GM04504 (cell line): ENCODE measurements around the gene SAC3D1.
"Not testable (repeated sequence)": the region's sequence is repeated elsewhere in the genome, so short reads cannot be mapped to it uniquely, and the experiment has no call there.

Experiments
- DNase-seq: peaks from one replicate; pipeline ENCODE4 v3.0.0-alpha.2; 2012; ENCODE audit warnings: low read depth

Gene SAC3D1

GRCh38 chr11:65040847-65041622 is at the start of gene SAC3D1:
TSS of gene SAC3D1 (plus strand) at chr11:65041210. CDS start at chr11:65041293, 83 bp downstream.
- peak; percentile 85 for DNase-seq

- no peak for DNase-seq
Observed at GRCh38 chr11:64994318-64994717, 46.7 kb upstream of the SAC3D1 start.

GRCh38 chr11:64996327-64996709 is 44.7 kb upstream of the SAC3D1 start:
- DNase-seq: no peak

GRCh38 chr11:64996710-64997380 is 44.2 kb upstream of the SAC3D1 start, which contains the start of gene BATF2:
TSS of gene BATF2 (minus strand) at chr11:64996971. CDS start at chr11:64996914, 57 bp downstream.
- DNase-seq: peak; percentile 63

- DNase-seq: no peak
Observed at GRCh38 chr11:64998141-64998540, 42.9 kb upstream of the SAC3D1 start.

- no peak for DNase-seq
Observed at GRCh38 chr11:64998690-64999431, 42.1 kb upstream of the SAC3D1 start.

- DNase-seq: no peak
Observed at GRCh38 chr11:64999478-64999877, 41.5 kb upstream of the SAC3D1 start.

GRCh38 chr11:65002706-65003105 is 38.3 kb upstream of the SAC3D1 start:
- no peak for DNase-seq

GRCh38 chr11:65003282-65003681 is 37.7 kb upstream of the SAC3D1 start:
- DNase-seq: peak; percentile 17

- not testable (repeated sequence) for DNase-seq
Observed at GRCh38 chr11:65003968-65004367, 37.0 kb upstream of the SAC3D1 start.

- no peak for DNase-seq
Observed at GRCh38 chr11:65008016-65008415, 33.0 kb upstream of the SAC3D1 start.

- no peak for DNase-seq
Observed at GRCh38 chr11:65008873-65009272, 32.1 kb upstream of the SAC3D1 start.

- peak; percentile 72 for DNase-seq
Observed at GRCh38 chr11:65013130-65013887, 27.7 kb upstream of the SAC3D1 start.

GRCh38 chr11:65013888-65014725 is 26.9 kb upstream of the SAC3D1 start, which contains the start of gene ARL2:
TSS of gene ARL2 (plus strand) at chr11:65014160. CDS start at chr11:65014208, 48 bp downstream.
- peak; percentile 74 for DNase-seq

- no peak for DNase-seq
Observed at GRCh38 chr11:65014726-65015227, 26.2 kb upstream of the SAC3D1 start.

GRCh38 chr11:65016705-65017104 is 24.3 kb upstream of the SAC3D1 start:
- DNase-seq: no peak

GRCh38 chr11:65017937-65018336 is 23.1 kb upstream of the SAC3D1 start:
- DNase-seq: no peak

GRCh38 chr11:65019824-65020223 is 21.2 kb upstream of the SAC3D1 start:
- DNase-seq: no peak

- DNase-seq: no peak
Observed at GRCh38 chr11:65021003-65021402, 20.0 kb upstream of the SAC3D1 start.

- DNase-seq: no peak
Observed at GRCh38 chr11:65021509-65021908, 19.5 kb upstream of the SAC3D1 start.

- not testable (repeated sequence) for DNase-seq
Observed at GRCh38 chr11:65023502-65023901, 17.5 kb upstream of the SAC3D1 start.
